CD4-positive, alpha-beta T cell treated with Interleukin-4 for 4 hours (primary cell): ENCODE results near the gene FOLR3.
"Not testable (repeated sequence)": the region's sequence is repeated elsewhere in the genome, so short reads cannot be mapped to it uniquely, and the experiment has no call there.

Experiments used
- DNase-seq: peaks from one replicate; pipeline ENCODE4 v3.0.0-alpha.2; 2020

FOLR3 gene

DNA sequence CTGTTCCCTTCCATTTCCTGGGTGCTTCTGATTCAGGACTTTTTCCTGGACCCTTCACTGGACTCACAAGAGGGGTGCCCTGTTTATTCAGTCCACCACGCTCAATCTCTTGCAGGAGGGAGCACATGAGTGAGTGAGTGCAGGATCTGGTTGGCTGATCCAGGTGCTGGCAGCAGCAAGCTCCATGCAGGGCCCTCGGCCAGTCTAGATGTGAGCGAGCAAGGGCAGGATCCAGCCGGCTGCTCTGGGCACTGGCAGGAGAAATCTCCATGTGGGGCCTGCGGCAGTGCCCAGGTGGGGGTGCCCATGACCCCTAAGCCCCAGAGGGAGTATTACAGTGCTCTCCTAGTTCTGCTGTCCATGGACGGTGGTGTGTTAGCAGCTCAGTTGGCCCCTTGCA lies 11.5 kb upstream of the FOLR3 start:
- DNase-seq = no peak

DNA sequence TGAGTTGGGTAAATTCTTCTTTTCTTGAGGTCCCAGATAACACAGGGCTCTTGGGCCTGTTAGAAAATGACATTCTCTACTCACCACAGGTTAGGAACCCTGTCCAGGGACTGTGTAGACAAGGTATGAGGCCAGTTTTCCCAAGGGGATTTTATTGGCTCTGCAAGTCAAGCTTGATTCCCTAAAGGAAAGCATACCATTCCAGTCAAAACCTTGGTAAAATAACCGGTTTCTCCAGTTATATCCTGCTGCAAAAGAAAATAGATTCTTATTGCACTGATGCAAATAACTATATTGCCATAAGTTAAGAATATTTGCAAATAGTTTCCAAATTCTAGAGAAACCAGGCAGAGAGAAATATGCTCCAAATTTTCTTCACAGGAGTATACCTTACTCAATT lies 9.6 kb upstream of the FOLR3 start:
- DNase-seq = no peak

DNA sequence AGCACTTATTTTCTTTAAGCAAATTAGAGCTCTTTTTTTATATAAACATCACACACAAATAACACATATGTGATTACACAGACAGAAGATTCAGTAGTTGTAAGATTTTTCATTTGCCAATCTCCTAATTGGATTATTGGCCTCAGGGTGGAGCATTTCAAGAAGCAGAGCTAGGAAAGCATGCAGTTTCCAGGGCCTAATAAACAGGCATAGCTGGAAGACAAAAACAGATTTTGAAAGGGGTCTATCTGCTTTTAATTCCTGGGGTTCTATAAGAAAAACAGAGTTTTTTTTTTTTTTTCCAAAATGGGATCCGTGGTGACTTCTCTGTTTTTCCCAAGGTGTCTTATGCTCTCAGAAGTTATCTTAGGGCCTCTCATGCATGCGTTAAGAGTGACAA lies 7.6 kb upstream of the FOLR3 start:
- no peak for DNase-seq

DNA sequence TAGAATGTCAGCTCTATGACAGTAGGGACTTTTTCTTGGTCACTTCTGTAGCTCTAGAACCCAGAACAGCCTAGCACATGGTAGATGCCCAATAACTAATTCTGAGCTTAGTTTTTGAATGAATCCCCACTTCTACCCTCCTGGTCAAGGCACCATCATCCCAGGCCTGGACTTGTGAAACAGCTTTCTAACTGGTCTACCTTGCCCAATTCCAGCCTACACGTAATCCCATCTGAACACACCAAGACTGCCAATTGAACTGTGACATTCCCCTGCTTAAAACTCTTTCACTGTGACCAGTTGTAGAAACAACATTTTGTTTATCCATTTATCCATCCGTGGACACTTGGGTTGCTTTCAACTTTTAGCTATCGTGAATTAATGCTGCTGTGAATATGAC lies 6.1 kb upstream of the FOLR3 start:
- no peak for DNase-seq

DNA sequence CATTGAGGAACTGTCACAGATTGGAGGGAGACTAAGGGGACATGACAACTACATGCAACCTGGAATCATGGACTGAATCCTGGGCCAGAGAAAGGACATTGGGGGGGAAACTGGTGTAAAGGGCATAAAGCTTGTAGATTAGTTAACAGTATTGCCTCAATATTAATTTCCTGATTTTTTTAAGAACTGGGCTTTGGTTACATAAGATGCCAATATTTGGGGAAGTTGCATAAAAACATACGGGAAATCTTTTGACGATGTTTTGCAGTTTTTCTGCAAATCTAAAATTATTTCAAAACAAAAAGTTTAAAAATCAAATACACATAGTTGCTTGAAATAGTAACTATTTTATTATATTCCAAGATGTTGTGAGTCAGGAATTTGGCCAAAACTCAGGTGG lies 2.9 kb upstream of the FOLR3 start:
- DNase-seq = no peak

DNA sequence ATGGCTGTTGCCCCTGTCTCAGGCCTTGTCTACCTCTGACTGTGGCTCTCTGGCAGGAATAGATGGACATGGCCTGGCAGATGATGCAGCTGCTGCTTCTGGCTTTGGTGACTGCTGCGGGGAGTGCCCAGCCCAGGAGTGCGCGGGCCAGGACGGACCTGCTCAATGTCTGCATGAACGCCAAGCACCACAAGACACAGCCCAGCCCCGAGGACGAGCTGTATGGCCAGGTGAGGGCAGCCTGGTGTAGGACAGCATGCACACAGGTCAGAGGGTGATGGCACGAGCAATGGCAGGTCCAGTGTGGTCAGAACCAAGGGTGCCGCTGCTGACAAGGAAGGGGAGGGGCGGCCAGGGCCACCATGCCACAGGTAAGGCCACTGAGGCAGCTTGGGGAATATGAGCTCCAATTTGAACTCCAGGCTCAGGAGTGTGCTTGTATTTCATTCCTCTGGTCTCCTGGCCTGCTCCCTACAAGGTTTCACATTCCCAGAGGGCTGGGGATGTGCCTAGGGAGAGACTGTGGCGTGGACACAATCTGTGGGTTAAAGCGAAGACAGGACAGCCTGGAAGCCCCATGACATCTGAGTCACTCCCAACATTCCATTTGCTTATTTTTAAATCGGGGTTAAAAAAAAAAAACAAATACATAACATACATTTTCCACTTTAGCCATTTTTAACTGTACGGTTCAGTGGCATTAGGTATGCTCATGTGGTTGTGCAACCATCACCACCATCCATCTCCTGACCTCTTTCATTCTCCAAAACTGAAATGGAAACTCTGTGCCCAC lies 562 bp downstream of the FOLR3 start:
- DNase-seq = no peak

DNA sequence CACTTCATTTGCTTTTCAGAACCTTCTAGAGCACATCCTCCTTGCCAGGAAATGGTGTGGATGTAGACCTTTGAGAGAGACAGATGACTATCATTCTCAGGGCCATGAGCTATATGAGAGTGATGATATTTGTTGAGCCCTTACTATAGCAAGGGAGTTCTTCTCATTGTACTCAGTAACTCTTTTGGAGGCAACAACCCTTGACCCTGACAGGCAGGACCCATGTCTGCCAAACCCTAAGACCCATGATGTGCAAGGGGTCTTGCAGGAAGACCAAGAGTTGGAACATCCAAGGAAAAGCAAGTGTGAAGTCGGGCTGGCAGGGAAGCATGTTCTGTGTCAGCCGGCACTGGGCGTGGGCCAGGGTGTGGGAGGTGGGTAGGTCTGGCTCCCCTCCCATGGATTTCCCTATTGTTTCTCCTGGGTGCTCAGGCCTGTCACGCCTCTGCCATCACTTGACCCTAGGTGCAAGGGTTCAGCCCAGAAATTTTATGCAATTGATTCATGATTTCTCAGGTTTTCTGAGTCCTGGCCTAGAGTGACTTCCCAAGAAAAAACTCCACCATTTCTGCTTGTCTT lies 1.2 kb downstream of the FOLR3 start:
- DNase-seq = no peak

DNA sequence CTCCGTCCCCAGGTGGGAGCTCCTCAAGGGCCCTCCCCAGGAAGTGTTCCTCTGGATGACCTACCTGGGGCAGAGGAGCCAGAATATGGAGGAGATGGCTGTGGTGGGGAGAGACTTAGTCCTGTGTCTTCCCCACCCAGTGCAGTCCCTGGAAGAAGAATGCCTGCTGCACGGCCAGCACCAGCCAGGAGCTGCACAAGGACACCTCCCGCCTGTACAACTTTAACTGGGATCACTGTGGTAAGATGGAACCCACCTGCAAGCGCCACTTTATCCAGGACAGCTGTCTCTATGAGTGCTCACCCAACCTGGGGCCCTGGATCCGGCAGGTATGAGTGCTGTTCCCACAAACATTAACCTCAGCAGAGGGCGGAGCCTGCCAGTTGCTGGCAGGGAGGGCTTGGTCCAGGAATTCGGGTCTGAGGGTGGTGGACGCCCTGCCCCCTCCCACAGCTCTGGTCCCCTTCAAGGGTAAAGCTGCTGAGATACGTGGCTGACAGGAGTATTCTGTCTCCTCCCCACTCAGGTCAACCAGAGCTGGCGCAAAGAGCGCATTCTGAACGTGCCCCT lies 3.4 kb downstream of the FOLR3 start:
- no peak for DNase-seq

DNA sequence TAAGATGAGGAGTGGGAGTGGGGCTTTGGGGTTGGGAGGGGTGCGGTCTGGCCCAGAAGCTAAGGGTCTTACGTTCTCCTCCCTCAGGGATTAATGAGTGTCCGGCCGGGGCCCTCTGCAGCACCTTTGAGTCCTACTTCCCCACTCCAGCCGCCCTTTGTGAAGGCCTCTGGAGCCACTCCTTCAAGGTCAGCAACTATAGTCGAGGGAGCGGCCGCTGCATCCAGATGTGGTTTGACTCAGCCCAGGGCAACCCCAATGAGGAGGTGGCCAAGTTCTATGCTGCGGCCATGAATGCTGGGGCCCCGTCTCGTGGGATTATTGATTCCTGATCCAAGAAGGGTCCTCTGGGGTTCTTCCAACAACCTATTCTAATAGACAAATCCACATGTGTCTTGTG lies 4.0 kb downstream of the FOLR3 start:
- no peak for DNase-seq

DNA sequence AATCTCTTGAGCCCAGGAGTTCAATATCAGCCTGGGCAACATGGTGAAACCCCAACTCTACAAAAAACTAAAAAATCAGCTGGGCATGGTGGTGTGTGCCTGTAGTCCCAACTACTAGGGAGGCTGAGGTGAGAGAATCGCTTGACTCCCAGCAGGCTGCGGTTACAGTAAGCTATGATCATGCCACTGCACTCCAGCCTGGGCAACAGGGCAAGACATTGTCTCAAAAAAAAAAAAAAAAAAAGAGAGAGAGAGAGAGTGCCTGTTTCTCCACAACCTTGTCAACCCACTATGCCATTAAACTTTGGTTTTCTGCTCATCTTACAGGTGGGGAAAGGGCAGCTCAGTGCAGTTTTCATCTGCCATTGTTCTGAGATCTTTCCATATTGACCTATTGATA lies 5.1 kb downstream of the FOLR3 start:
- no peak for DNase-seq

DNA sequence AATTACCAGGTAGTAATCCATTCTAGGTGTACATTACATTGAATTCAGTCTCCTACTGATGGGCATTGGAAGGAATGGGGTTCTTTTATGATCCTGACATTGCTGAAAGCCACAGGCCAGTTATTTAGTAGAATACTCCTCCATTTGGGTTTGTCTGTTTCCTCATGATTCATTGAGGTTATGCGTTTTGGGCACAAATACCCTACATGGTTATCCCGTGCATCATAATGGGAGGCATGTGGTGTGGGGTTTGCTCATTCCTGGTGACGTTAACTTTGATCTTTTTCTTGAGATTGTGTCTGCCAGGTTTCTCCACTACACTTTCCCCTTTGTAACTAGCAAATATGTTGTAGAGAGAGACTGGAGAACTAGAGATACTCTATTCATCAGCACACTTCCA lies 5.5 kb downstream of the FOLR3 start:
- peak; percentile 14 for DNase-seq

DNA sequence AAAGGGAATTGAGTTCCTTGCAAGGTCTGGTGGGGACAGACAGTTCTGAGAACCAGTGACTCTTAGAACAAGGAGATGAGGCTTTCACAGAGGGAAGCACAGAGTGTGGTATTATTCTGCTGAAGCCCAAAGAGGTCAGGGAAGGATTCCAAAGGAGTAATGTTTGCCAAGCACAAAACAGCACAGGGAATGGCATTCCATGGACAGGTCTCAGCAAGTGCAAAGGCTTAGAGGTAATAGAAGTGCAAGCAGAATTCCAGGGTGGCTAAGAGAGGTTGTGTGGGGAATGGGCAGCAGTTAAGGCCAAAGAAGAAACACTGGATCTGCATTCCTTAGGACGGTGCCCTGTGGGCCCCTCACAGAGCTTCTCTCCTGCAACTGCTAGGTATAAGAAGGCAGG lies 6.6 kb downstream of the FOLR3 start:
- not testable (repeated sequence) for DNase-seq

DNA sequence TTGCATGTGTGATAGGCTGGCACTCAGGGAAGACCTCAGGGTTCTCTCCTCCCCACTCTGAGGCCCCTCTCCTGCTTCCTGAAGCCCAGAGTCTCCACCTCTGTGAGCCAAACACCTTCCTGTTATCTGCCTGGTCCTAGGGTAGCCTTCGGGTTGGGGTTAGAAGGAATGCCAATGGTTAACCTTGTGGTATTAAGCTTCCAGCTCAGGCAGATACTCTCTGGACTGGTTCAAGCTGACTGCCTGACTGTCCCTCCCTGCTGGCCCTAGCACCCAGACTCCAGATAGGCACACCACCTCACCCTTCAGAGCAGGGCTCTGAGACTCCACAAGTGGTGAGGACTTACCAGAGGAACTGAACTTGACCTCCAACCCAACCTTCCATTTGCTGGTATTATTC lies 7.0 kb downstream of the FOLR3 start:
- DNase-seq = not testable (repeated sequence)

DNA sequence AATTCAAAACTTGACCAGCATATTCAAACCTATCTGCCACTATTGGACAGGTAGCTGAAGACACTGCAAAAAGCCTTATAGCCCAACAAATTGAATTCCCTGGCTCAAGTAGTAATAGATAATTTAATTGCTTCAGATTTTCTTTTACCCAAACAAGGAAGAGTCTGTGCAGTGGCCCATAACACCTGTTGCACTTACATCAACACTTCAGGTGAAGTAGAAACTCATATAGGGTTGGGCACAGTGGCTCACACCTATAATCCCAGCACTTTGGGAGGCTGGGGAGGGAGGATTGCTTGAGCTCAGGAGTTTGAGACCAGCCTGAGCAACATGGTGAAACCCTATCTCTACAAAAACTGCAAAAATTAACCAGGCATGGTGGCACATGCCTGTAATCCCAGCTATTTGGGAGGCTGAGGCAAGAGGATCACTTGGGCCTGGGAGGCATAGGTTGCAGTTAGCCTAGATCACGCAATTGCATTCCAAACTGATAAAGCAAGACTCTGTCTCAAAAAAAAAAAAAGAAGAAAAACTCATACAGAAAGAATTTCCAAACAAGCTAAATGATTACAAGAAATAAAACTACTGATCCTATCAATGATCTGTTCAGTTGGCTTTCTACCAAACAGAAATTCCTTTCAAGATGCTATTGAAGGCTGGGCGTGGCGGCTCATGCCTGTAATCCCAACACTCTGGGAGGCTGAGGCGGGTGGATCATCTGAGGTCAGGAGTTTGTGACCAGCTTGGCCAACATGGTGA lies 9.5 kb downstream of the FOLR3 start:
- no peak for DNase-seq

DNA sequence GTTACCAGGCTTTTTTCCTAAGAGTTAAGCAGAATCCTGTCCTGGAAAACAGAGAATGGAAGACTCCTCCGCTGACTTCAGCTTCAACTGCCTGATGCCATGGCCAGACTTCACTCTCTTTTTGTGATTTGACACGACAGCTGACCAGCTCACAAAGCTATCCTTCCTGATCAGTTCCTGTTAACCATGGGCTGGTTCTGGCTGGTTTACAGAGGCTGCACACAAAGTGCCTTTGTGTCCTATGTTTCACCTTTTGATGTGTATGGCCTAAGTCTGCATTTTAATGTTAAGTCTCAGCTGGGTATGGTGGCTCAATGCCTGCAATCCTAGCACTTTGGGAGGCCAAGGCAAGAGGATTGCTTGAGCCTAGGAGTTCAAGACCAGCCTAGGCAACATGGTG lies 11.1 kb downstream of the FOLR3 start:
- DNase-seq = no peak

DNA sequence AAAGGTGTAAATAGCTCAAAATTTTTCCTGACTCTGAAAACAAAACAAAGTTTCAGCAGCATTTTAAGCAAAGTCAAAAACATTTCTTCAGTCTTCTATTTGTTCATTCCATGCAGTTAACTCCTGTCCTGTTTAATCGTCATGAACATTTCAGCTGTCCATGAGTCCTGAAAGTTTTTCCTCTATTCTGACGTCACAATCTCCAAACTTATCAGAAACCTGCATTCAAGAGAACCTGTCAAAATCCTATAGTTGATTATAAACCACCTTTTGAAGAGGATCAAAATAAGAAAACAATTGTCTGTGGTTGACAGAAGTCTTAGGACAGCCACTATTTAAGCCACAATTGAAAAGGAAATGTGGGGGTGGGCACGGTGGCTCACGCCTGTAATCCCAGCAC lies 15.4 kb downstream of the FOLR3 start:
- DNase-seq = no peak

DNA sequence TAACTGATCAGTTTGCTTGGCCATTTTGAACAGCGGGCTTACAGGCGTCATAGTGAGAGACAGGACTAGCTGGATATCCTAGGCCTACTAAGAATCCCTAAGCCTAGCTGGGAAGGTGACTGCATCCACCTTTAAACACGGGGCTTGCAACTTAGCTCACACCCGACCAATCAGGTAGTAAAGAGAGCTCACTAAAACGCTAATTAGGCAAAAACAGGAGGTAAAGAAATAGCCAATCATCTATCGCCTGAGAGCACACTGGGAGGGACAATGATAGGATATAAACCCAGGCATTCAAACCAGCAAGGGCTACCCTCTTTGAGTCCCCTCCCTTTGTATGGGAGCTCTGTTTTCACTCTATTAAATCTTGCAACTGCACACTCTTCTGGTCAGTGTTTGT lies 18.3 kb downstream of the FOLR3 start:
- not testable (repeated sequence) for DNase-seq

DNA sequence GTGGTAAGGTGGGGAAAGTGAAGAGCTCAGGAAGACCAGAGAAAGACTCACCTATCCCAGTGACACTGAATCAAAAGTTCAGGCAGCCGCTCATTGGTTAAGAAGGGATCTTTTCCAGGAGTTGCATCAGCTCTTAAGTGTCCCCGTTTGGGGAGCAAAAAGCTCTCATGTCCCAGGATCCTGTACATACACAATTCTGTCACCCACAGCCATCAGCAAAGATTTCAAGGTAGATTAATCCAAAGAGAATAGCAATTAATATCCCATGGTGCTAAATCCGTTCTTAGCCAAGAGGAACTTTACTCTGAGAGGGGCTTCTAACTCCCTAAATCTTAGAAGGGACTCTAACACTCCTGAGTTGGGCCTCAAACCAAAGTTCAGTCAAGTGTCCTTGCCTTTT lies 19.3 kb downstream of the FOLR3 start:
- DNase-seq = no peak

DNA sequence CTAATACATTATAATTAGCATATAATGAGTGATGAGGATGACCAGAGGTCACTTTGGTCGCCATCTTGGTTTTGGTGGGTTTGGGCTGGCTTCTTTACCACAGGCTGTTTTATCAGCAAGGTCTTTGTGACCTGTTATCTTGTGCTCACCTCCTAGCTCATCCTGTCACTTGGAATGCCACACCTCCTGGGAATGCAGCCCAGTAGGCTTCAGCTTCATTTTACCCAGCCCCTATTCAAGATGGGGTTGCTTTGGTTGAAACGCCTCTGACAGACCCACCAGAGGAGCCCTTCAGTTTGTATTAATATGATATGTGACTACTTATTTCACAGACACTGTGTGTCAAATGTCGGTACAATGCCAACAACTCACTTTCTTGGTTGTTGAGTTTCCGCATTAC lies 20.2 kb downstream of the FOLR3 start:
- no peak for DNase-seq

DNA sequence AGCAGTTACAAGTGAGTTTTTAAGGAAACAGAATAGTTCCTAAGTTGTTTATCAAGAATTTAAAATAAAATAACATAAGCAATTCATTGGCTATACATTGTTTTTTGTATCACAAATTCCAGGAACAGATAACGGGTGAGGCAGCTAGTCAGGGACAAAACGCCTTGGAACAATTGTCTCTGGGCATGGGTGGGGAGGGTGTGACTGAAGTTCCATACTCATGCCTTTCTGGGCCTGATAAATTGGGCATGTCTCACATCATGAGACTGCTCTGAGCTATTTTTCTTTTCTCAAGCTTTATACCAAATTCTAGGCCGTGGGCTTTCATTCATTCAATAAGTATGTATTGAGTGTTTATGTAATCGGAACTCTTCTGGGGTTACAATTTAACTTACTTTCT lies 21.6 kb downstream of the FOLR3 start:
- no peak for DNase-seq

DNA sequence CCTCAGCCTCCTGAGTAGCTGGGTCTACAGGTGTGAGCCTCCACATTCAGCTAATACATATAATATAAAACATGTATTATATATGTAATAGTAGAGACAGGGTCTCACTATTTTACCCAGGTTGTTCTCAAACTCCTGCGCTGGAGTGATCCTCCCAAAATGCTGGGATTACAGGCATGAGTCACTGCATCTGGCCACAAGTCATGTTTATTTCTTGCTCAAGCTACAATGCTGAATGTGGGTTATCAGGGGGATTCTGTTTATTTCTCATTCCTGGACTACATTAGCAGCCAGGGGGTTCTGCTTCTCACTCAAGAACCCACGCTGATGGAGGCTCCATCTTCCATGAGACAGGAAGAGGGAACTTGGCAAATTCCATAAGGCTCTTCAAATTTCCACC lies 24.8 kb downstream of the FOLR3 start:
- DNase-seq = no peak

DNA sequence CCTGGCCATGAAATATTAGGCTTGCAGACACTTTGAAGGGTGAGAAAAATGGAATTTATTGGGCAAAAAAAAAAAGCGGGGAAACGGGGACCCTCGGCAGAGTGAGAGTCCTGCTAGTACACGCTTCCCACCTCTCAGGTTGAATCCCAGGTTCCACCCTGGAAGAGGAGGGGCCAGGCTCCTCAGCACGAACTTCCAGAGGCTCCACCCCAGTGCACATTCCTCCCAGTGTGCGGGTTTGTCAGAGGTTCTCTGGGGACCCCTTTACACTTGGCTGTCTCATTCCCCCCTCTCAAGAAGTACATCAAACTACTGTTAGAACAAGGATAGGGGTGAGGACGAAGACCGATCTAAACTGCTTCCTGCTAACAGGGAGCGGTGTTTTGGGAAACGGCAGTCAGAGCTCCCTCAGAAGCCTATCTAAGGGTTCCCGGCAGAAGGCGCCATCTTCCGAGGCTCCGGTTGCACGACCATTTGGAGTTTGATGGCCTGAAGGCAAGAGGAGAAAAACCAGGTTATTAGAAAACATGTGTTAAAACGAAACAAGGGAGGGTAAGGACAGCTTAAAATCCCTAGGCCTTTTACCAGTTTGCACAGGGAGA lies 27.5 kb downstream of the FOLR3 start:
- DNase-seq = no peak

DNA sequence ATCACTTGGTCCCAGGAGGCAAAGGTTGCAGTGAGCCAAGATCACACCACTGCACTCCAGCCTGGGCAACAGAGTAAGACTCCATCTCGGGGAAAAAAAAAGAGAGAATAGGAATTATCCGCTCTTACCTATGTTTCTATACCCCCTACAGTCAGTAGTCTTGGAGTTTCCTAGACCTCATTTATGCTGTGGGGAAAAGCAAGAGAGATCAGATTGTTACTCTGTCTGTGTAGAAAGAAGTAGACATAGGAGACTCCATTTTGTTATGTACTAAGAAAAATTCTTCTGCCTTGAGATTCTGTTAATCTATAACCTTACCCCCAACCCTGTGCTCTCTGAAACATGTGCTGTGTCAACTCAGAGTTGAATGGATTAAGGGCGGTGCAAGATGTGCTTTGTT lies 28.7 kb downstream of the FOLR3 start:
- DNase-seq = not testable (repeated sequence)
